GM13977 (cell line): ENCODE results near the gene MBD2.

Experiments used
- DNase-seq: peaks from one replicate; pipeline ENCODE4 v3.0.0; 2012; ENCODE audit warnings: low spot score
- in situ Hi-C: fragments of 300-500 bp; cut with MboI; formaldehyde crosslinking; loops from one replicate; pipeline ENCODE4 v1.12.0; 2022; ENCODE audit warnings: low sequenced_read_pairs, low pct_unique_long_range_greater_than_20kb, mixed read lengths, inconsistent platforms; ENCODE audit not compliant: unreplicated experiment
- TF ChIP-seq, protein P1 (sequence below): IDR thresholded peaks from 2 replicates; pipeline ENCODE4 v1.5.1; 2012; ENCODE audit warnings: mild to moderate bottlenecking, control low read depth; ENCODE audit not compliant: insufficient read depth; ENCODE audit errors: extremely low read depth, missing control alignments

Gene MBD2

DNA sequence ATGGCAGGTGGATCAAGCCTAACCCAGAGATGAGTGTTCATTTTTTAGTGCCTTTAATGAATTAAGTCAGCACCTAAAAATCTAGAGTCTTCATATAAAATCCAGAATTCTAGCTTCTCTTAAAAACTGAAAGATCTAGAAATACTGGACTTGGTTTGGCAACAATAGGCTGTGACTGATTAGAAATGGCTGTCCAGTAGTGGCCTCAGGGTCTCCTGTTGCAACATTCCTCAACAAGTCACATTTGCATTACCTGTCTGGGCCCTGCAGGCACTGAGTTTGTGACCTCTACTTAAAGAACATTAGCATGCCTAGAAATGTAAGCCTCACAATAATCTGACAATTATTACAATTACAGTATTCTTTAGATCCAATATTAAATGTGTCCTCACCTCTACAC, 33.1 kb downstream of the MBD2 start:
- TF ChIP-seq, protein P1, sequence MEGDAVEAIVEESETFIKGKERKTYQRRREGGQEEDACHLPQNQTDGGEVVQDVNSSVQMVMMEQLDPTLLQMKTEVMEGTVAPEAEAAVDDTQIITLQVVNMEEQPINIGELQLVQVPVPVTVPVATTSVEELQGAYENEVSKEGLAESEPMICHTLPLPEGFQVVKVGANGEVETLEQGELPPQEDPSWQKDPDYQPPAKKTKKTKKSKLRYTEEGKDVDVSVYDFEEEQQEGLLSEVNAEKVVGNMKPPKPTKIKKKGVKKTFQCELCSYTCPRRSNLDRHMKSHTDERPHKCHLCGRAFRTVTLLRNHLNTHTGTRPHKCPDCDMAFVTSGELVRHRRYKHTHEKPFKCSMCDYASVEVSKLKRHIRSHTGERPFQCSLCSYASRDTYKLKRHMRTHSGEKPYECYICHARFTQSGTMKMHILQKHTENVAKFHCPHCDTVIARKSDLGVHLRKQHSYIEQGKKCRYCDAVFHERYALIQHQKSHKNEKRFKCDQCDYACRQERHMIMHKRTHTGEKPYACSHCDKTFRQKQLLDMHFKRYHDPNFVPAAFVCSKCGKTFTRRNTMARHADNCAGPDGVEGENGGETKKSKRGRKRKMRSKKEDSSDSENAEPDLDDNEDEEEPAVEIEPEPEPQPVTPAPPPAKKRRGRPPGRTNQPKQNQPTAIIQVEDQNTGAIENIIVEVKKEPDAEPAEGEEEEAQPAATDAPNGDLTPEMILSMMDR, result no peak
- in situ Hi-C loops, result no loop called here

DNA sequence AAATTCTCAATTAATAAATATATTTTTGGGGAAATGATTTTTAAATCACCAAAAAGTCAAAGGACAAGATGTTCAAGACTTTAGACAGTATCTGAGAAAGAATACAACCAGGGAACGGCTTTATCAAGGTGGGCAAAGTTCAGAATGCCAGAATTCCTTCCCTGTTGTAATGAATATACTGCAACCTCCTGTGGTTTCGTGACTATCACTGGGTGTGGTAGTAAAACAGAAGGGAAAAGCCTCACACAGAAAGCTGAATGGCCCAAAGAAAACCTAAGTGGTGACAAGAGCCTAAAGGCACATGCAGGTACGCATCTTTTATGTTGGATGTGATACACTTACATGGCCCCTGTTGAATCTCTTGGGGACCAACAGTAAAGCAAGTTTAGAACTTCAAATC, 37.1 kb downstream of the MBD2 start:
- in situ Hi-C loops, result no loop called here
- TF ChIP-seq, protein P1, result no peak
- no peak for DNase-seq

More for the DNA sequence above, 33.1 kb downstream of the MBD2 start:
- no peak for DNase-seq

DNA sequence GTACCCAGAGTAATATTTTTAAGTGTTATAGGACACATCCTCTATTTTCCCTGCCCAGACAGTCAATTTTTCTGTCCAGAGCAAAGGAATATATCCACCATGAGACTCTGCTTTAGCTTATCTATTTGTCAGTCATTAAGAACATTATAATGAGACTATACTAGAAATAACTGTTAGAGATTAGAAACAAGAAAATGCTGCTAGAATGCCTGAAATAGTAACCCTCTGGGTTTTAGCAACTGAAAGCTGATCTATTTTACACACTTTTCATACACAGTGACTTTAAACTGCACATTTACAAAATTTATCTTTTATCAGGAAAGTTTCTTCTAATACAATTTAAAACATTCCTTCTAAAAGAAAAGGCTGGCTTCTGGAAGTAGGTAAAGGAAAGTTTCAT, 39.6 kb downstream of the MBD2 start:
- in situ Hi-C loops, result no loop called here
- TF ChIP-seq, protein P1, result no peak
- no peak for DNase-seq

DNA sequence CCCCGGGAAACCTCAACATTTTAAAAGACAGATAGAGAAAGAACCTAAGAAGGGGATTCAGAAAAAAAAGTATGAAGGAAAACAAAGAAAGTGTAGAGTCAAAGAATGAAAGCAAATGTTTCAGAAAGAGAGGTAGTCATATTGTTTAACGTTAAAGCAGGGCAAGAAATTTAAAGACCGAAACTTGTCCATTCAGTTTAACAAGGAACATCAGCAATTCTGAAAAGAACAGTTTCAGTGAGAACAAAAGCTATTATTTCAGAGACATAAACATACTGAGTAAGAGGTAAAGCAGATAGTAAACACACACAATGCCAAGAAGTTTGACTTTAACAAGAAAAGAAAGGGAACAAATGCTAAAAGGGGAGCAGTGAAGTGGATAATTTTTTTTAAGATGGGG, 41.1 kb downstream of the MBD2 start:
- in situ Hi-C loops, result no loop called here
- TF ChIP-seq, protein P1, result no peak
- no peak for DNase-seq

DNA sequence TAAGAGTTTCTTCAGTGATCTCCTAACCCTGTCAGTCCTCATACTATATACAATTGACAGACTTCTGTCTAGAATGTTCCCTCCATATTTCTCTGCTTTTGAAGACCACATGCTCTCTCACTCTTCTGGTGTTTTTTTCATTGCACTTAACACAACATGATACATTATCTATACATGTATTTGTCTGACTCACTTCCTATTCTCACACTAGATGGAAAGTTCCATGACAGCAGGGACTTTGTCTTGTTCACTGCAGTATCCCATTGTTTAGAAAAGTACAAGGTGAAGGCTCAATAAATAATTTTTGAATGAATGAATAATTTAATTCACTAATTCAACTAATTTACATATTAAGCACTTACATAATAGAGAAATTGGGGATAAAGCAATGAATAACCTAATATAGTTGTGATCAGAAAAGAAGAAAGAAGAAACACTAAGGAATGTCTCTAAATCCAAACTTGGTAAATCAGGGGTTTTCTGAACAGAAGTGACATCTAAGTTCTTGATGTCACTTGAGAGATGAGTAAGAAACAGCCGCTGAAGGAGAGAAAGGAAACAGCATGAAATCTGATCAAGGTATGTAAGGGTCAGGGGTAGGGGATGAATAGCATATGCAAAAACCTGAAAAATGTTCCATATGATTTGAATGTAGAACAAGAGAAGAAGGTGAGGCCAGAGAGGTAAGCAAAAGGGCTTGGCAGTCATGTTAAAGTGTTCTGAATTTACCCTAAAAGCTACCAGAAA, 42.4 kb downstream of the MBD2 start:
- in situ Hi-C loops, result no loop called here
- TF ChIP-seq, protein P1, result no peak
- DNase-seq, result peak; percentile 25

DNA sequence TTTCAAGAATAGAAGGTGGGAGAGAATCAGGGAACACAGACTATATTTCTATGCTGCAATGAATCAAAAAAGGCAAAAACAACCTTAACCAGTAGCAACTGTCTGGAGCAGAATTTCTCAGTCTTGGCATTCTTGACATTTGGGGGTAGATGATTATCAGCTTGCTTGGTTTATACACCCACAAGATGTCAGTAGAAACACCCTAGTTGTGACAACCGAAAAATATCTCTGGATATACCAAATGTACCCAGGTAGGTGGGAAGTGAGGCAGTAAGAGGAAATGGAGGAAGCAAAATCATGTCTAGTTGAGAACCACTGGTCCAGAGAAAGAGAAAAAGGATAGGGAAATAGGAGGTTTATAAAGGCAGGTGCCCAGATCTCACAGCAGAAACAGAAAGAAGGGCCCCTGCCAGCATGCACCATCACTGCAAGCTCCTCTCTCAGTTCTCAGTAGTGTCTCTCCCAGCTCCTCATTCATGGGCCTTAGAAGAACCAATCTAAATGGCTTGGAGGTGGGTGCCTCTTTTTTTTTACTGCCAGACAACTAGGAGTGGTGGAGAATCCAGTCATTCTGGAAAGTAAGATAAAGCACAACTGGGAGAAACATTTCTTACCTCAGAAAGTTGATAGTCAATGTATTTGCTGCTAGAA, 50.4 kb downstream of the MBD2 start:
- in situ Hi-C loops, result no loop called here
- TF ChIP-seq, protein P1, result no peak
- no peak for DNase-seq
